ENCODE results near the gene APBA1.

DNA sequence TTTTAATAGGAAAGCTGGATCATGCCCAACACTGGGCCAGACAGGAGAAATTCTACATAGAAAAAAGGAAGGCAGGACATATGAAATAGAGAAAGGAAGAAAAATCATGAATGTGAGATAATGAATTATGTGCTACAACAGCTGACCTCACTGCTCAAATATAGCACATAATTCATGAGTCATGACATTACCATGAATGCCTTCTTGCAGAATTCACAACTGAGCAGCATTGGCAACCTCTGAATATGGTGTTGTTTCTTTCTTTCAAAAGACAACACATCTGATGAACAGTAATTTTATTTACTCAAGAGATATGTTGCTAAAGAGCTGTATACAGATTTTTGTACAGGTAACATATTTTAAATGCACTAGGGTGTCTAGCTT lies 34.4 kb downstream of the APBA1 start:
- TF ChIP-seq POU2F2 (IDR thresholded peaks at IDR 0.05; ENCODE audit: low read depth, low read length): no peak
- TF ChIP-seq POLR2A (IDR thresholded peaks at IDR 0.05; ENCODE audit: low read depth, low read length): no peak
